Measurements from ENCODE around the gene SEC61B.

Gene SEC61B

DNA sequence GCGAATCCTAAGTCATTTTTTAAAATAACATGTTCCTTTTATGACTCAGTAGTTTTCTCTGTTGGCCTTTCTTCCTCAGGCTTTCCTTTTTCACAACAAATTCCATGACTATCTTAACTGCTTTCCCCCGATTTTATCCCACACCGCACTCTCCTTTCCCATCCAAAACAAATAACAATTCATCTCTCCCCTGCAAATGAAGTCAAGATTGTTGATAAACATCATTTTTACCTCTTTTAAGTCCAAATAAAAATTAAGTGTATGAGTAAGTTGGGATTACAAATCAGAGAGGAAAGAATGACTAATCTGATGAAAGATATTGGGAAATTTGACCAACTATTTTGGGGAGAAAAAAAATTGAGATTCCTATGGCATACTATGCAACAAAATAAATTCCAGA, 47.3 kb downstream of the SEC61B start:
- CTCF ChIA-PET: interaction anchor here (0.7 to 1.3 kb wide), 4 partner anchors 11 to 179 kb away, joined by 3 read pairs; no protein-coding TSS in a partner anchor

DNA sequence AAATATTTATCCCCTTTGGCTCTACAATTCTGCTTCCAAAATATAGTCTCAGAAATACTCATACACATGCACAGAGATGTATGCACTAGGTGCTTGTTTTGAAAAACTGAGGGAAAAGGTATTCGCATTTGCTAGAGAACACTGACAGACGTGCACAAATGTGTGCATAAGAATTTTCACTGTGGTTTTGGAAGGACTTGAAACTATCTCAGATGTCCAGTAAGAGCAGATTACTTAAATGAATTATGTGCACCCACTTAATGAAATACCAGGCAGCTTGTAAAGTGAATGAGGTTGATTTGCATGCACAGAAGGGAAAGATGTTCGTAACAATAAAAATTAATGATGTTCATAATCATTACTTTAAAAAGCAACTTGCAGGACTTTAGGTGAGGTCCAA, 48.4 kb downstream of the SEC61B start:
- Histone ChIP-seq H3K4me3 (ENCODE audit: low read depth, low read length) (no peak overlapping the region), H3K4me1 (ENCODE audit: control insufficient read depth, insufficient read depth, low read length) (no peaks in the 10 kb centered on the region), H3K27ac (ENCODE audit: extremely low read depth, low read depth, low read length) (no peak overlapping the region), H3K36me3 (ENCODE audit: control insufficient read depth in 2 of 2, insufficient read depth in 1 of 2, low read length in 2 of 2) (no peaks in the 10 kb centered on the region), H3K9me3 (ENCODE audit: control insufficient read depth, insufficient read depth, low read depth, low read length) (no peaks in the 10 kb centered on the region)
- POLR2A ChIA-PET: no interaction called here
- CTCF ChIA-PET: no interaction called here
- TF ChIP-seq, protein P1, sequence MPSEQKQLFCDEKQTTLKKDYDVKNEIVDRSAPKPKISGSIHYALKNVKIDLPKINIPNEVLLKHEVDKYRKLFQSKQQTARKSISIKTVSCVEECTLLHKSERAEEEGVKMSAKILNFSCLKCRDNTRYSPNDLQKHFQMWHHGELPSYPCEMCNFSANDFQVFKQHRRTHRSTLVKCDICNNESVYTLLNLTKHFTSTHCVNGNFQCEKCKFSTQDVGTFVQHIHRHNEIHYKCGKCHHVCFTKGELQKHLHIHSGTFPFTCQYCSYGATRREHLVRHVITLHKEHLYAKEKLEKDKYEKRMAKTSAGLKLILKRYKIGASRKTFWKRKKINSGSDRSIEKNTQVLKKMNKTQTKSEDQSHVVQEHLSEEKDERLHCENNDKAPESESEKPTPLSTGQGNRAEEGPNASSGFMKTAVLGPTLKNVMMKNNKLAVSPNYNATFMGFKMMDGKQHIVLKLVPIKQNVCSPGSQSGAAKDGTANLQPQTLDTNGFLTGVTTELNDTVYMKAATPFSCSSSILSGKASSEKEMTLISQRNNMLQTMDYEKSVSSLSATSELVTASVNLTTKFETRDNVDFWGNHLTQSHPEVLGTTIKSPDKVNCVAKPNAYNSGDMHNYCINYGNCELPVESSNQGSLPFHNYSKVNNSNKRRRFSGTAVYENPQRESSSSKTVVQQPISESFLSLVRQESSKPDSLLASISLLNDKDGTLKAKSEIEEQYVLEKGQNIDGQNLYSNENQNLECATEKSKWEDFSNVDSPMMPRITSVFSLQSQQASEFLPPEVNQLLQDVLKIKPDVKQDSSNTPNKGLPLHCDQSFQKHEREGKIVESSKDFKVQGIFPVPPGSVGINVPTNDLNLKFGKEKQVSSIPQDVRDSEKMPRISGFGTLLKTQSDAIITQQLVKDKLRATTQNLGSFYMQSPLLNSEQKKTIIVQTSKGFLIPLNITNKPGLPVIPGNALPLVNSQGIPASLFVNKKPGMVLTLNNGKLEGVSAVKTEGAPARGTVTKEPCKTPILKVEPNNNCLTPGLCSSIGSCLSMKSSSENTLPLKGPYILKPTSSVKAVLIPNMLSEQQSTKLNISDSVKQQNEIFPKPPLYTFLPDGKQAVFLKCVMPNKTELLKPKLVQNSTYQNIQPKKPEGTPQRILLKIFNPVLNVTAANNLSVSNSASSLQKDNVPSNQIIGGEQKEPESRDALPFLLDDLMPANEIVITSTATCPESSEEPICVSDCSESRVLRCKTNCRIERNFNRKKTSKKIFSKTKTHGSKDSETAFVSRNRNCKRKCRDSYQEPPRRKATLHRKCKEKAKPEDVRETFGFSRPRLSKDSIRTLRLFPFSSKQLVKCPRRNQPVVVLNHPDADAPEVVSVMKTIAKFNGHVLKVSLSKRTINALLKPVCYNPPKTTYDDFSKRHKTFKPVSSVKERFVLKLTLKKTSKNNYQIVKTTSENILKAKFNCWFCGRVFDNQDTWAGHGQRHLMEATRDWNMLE (tag by site-specific recombination; conservative IDR thresholded peaks at IDR 0.05; ENCODE audit: low read depth): no peak
- TF ChIP-seq, protein P2, sequence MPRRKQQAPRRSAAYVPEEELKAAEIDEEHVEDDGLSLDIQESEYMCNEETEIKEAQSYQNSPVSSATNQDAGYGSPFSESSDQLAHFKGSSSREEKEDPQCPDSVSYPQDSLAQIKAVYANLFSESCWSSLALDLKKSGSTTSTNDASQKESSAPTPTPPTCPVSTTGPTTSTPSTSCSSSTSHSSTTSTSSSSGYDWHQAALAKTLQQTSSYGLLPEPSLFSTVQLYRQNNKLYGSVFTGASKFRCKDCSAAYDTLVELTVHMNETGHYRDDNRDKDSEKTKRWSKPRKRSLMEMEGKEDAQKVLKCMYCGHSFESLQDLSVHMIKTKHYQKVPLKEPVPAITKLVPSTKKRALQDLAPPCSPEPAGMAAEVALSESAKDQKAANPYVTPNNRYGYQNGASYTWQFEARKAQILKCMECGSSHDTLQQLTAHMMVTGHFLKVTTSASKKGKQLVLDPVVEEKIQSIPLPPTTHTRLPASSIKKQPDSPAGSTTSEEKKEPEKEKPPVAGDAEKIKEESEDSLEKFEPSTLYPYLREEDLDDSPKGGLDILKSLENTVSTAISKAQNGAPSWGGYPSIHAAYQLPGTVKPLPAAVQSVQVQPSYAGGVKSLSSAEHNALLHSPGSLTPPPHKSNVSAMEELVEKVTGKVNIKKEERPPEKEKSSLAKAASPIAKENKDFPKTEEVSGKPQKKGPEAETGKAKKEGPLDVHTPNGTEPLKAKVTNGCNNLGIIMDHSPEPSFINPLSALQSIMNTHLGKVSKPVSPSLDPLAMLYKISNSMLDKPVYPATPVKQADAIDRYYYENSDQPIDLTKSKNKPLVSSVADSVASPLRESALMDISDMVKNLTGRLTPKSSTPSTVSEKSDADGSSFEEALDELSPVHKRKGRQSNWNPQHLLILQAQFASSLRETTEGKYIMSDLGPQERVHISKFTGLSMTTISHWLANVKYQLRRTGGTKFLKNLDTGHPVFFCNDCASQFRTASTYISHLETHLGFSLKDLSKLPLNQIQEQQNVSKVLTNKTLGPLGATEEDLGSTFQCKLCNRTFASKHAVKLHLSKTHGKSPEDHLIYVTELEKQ (tag by site-specific recombination; IDR thresholded peaks at IDR 0.05; ENCODE audit: borderline replicate concordance): no peak
- TF ChIP-seq SCRT2 (tag by site-specific recombination; IDR thresholded peaks at IDR 0.05) (no peak), ZNF202 (tag by site-specific recombination; IDR thresholded peaks at IDR 0.05; ENCODE audit: borderline replicate concordance) (no peak)
- TF ChIP-seq, protein P3, sequence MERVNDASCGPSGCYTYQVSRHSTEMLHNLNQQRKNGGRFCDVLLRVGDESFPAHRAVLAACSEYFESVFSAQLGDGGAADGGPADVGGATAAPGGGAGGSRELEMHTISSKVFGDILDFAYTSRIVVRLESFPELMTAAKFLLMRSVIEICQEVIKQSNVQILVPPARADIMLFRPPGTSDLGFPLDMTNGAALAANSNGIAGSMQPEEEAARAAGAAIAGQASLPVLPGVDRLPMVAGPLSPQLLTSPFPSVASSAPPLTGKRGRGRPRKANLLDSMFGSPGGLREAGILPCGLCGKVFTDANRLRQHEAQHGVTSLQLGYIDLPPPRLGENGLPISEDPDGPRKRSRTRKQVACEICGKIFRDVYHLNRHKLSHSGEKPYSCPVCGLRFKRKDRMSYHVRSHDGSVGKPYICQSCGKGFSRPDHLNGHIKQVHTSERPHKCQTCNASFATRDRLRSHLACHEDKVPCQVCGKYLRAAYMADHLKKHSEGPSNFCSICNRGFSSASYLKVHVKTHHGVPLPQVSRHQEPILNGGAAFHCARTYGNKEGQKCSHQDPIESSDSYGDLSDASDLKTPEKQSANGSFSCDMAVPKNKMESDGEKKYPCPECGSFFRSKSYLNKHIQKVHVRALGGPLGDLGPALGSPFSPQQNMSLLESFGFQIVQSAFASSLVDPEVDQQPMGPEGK (tag by site-specific recombination; IDR thresholded peaks at IDR 0.05): no peak

More for the DNA sequence above, 47.3 kb downstream of the SEC61B start:
- no peak for TF ChIP-seq ZFP69B (tag by site-specific recombination; IDR thresholded peaks at IDR 0.05)
- TF ChIP-seq ZNF624 (tag by site-specific recombination; IDR thresholded peaks at IDR 0.05): no peak
- no peak for TF ChIP-seq ZNF548 (tag by site-specific recombination; IDR thresholded peaks at IDR 0.05)
- TF ChIP-seq, protein P4, sequence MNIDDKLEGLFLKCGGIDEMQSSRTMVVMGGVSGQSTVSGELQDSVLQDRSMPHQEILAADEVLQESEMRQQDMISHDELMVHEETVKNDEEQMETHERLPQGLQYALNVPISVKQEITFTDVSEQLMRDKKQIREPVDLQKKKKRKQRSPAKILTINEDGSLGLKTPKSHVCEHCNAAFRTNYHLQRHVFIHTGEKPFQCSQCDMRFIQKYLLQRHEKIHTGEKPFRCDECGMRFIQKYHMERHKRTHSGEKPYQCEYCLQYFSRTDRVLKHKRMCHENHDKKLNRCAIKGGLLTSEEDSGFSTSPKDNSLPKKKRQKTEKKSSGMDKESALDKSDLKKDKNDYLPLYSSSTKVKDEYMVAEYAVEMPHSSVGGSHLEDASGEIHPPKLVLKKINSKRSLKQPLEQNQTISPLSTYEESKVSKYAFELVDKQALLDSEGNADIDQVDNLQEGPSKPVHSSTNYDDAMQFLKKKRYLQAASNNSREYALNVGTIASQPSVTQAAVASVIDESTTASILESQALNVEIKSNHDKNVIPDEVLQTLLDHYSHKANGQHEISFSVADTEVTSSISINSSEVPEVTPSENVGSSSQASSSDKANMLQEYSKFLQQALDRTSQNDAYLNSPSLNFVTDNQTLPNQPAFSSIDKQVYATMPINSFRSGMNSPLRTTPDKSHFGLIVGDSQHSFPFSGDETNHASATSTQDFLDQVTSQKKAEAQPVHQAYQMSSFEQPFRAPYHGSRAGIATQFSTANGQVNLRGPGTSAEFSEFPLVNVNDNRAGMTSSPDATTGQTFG (tag by site-specific recombination; IDR thresholded peaks at IDR 0.05; ENCODE audit: borderline replicate concordance): no peak
- no peak for TF ChIP-seq ZSCAN30 (tag by site-specific recombination; IDR thresholded peaks at IDR 0.05)
- no peak for TF ChIP-seq SCRT2 (tag by site-specific recombination; IDR thresholded peaks at IDR 0.05)
- TF ChIP-seq, protein P5, sequence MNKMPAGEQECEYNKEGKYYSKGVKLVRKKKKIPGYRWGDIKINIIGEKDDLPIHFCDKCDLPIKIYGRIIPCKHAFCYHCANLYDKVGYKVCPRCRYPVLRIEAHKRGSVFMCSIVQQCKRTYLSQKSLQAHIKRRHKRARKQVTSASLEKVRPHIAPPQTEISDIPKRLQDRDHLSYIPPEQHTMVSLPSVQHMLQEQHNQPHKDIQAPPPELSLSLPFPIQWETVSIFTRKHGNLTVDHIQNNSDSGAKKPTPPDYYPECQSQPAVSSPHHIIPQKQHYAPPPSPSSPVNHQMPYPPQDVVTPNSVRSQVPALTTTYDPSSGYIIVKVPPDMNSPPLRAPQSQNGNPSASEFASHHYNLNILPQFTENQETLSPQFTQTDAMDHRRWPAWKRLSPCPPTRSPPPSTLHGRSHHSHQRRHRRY (tag by site-specific recombination; IDR thresholded peaks at IDR 0.05): no peak
- TF ChIP-seq ZNF223 (tag by site-specific recombination; IDR thresholded peaks at IDR 0.05): no peak
- no peak for TF ChIP-seq MEIS1 (CRISPR knock-in tag; IDR thresholded peaks at IDR 0.05; ENCODE audit: borderline replicate concordance)
- no peak for TF ChIP-seq ZNF48 (tag by site-specific recombination; IDR thresholded peaks at IDR 0.05)
- TF ChIP-seq, protein P6, sequence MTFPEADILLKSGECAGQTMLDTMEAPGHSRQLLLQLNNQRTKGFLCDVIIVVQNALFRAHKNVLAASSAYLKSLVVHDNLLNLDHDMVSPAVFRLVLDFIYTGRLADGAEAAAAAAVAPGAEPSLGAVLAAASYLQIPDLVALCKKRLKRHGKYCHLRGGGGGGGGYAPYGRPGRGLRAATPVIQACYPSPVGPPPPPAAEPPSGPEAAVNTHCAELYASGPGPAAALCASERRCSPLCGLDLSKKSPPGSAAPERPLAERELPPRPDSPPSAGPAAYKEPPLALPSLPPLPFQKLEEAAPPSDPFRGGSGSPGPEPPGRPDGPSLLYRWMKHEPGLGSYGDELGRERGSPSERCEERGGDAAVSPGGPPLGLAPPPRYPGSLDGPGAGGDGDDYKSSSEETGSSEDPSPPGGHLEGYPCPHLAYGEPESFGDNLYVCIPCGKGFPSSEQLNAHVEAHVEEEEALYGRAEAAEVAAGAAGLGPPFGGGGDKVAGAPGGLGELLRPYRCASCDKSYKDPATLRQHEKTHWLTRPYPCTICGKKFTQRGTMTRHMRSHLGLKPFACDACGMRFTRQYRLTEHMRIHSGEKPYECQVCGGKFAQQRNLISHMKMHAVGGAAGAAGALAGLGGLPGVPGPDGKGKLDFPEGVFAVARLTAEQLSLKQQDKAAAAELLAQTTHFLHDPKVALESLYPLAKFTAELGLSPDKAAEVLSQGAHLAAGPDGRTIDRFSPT (tag by site-specific recombination; IDR thresholded peaks at IDR 0.05): no peak
- TF ChIP-seq KLF7 (tag by site-specific recombination; IDR thresholded peaks at IDR 0.05; ENCODE audit: borderline replicate concordance): no peak
- TF ChIP-seq, protein P7, sequence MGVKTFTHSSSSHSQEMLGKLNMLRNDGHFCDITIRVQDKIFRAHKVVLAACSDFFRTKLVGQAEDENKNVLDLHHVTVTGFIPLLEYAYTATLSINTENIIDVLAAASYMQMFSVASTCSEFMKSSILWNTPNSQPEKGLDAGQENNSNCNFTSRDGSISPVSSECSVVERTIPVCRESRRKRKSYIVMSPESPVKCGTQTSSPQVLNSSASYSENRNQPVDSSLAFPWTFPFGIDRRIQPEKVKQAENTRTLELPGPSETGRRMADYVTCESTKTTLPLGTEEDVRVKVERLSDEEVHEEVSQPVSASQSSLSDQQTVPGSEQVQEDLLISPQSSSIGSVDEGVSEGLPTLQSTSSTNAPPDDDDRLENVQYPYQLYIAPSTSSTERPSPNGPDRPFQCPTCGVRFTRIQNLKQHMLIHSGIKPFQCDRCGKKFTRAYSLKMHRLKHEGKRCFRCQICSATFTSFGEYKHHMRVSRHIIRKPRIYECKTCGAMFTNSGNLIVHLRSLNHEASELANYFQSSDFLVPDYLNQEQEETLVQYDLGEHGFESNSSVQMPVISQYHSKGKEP (tag by site-specific recombination; IDR thresholded peaks at IDR 0.05): no peak
- TF ChIP-seq ZNF221 (tag by site-specific recombination; IDR thresholded peaks at IDR 0.05; ENCODE audit: borderline replicate concordance): no peak
- Histone ChIP-seq H3K4me3 (ENCODE audit: low read depth, low read length) (no peak overlapping the region), H3K36me3 (ENCODE audit: control insufficient read depth in 2 of 2, insufficient read depth in 1 of 2, low read length in 2 of 2) (no peaks in the 10 kb centered on the region), H3K27ac (ENCODE audit: extremely low read depth, low read depth, low read length) (no peak overlapping the region), H3K9me3 (ENCODE audit: control insufficient read depth, insufficient read depth, low read depth, low read length) (no peaks in the 10 kb centered on the region), H3K4me1 (ENCODE audit: control insufficient read depth, insufficient read depth, low read length) (no peaks in the 10 kb centered on the region)
- POLR2A ChIA-PET: no interaction called here
